K562 (cell line): ENCODE results near the gene ROMO1. TPM values are rescaled to one million over a fixed set of nuclear protein-coding genes. Genes with fewer than 3 reads are reported as not detected.

ENCODE experiments used
- FOXP1 ChIP-seq: sonication (generic); formaldehyde crosslinking; IDR thresholded peaks from 2 replicates; pipeline ENCODE4 v1.8.0; 2022; ENCODE audit warnings: mild to moderate bottlenecking, missing genetic modification reagents
- GATAD2A ChIP-seq: fragments of 450-650 bp; IDR thresholded peaks from 2 replicates; pipeline ENCODE4 v1.6.1; 2017
- HDAC6 ChIP-seq: IDR thresholded peaks from 2 replicates; pipeline ENCODE4 v1.6.1; 2012; ENCODE audit warnings: low read depth, mild to moderate bottlenecking, control low read depth, inconsistent platforms, low read length, moderate library complexity
- KDM2B ChIP-seq: fragments of 250-450 bp; sonication (Bioruptor Pico); IDR thresholded peaks from 2 replicates; pipeline ENCODE4 v1.8.0; 2021; ENCODE audit warnings: mild to moderate bottlenecking, moderate library complexity
- LARP7 ChIP-seq: fragments of 450-650 bp; IDR thresholded peaks from 2 replicates; pipeline ENCODE4 v1.6.1; 2016
- MTF1 ChIP-seq: fragments of 250-450 bp; sonication (Bioruptor Pico); IDR thresholded peaks from 2 replicates; pipeline ENCODE4 v1.9.0; 2021; ENCODE audit warnings: moderate library complexity, mild to moderate bottlenecking, inconsistent platforms, borderline replicate concordance
- OTX1 ChIP-seq: fragments of 450-650 bp; formaldehyde crosslinking; IDR thresholded peaks from 2 replicates; pipeline ENCODE4 v1.4.0; 2022; ENCODE audit warnings: mild to moderate bottlenecking
- PHF8 ChIP-seq: fragments of 200-600 bp; sonication (generic); IDR thresholded peaks from 2 replicates; pipeline ENCODE4 v1.6.1; 2012; ENCODE audit warnings: mixed run types, mild to moderate bottlenecking, inconsistent platforms, low read length, moderate library complexity, borderline replicate concordance
- POLR2A ChIP-seq: fragments of 450-650 bp; conservative IDR thresholded peaks from 2 replicates; pipeline ENCODE4 v1.6.1; 2016
- POLR2AphosphoS2 ChIP-seq: IDR thresholded peaks from 2 replicates; pipeline ENCODE4 v1.6.1; 2012; ENCODE audit warnings: low read length, improper control_type of control experiment
- U2AF2 ChIP-seq: fragments of 200-400 bp; formaldehyde crosslinking; optimal IDR thresholded peaks from 2 replicates; pipeline ENCODE3; 2017; ENCODE audit warnings: low read depth, mild to moderate bottlenecking, low read length
- ZNF224 ChIP-seq: sonication (generic); formaldehyde crosslinking; IDR thresholded peaks from 2 replicates; pipeline ENCODE4 v1.8.0; 2022; ENCODE audit warnings: mild to moderate bottlenecking, missing genetic modification reagents
- ZNF24 ChIP-seq: fragments of 450-650 bp; IDR thresholded peaks from 2 replicates; pipeline ENCODE4 v1.6.1; 2016
- ZNF76 ChIP-seq: fragments of 250-450 bp; sonication (Bioruptor Pico); IDR thresholded peaks from 2 replicates; pipeline ENCODE4 v1.4.0; 2020; ENCODE audit warnings: mild to moderate bottlenecking, moderate library complexity, borderline replicate concordance
- polyA plus RNA-seq, 8 experiments: library from polyadenylated mRNA; depleted of rRNA in 4 of 8; stranded (reverse) in 5 of 8; unstranded in 3 of 8; fragments of >200 nt; fragmentation: Nextera tagmentation in 2 of 8; fragmentation: Illumina TruSeq in 1 of 8; extraction: Ambion mirVana in 2 of 8; extraction: Trizol in 1 of 8; gene quantifications; 2 replicates each; pipeline versions ENCODE4 v1.2.1 to v1.2.3, GENCODE V29; 2011 to 2014; ENCODE audit warnings: inconsistent platforms in 1 of 8, missing spikeins in 1 of 8
- total RNA-seq, 7 experiments: library from RNA; depleted of rRNA in 6 of 7; stranded (reverse); fragments of >200 nt in 6 of 7; fragmentation: Illumina TruSeq in 2 of 7; extraction: Trizol in 2 of 7; gene quantifications; 2 replicates each; pipeline versions ENCODE4 v1.2.1 to v1.2.3, GENCODE V29; 2011 to 2021; ENCODE audit warnings: low replicate concordance in 1 of 7
- TF ChIP-seq, protein P1 (sequence below): fragments of 250-450 bp; sonication (Bioruptor Pico); IDR thresholded peaks from 2 replicates; pipeline ENCODE4 v1.4.0; 2020; ENCODE audit warnings: borderline replicate concordance
- TF ChIP-seq, protein P2 (sequence below): sonication (generic); formaldehyde crosslinking; IDR thresholded peaks from 2 replicates; pipeline ENCODE4 v1.8.0; 2022; ENCODE audit warnings: mild to moderate bottlenecking, missing genetic modification reagents
- TF ChIP-seq, protein P3 (sequence below): fragments of 450-650 bp; IDR thresholded peaks from 2 replicates; pipeline ENCODE4 v1.6.1; 2016; ENCODE audit warnings: low read depth, mild to moderate bottlenecking, moderate library complexity
- TF ChIP-seq, protein P4 (sequence below): IDR thresholded peaks from 2 replicates; pipeline ENCODE4 v1.6.1; 2011; ENCODE audit warnings: borderline replicate concordance, low read depth, mild to moderate bottlenecking, moderate library complexity, low read length; ENCODE audit not compliant: insufficient read depth, poor library complexity, severe bottlenecking
- TF ChIP-seq, protein P5 (sequence below): fragments of 250-450 bp; sonication (Bioruptor Pico); IDR thresholded peaks from 2 replicates; pipeline ENCODE4 v1.5.0; 2021

Gene ROMO1
- total and polyA plus RNA-seq, 9 of the 15 experiments (the other 6 are each of a cell fraction or from before 2014, with no cell fraction given): 31.8 to 741 (median 226) TPM

DNA sequence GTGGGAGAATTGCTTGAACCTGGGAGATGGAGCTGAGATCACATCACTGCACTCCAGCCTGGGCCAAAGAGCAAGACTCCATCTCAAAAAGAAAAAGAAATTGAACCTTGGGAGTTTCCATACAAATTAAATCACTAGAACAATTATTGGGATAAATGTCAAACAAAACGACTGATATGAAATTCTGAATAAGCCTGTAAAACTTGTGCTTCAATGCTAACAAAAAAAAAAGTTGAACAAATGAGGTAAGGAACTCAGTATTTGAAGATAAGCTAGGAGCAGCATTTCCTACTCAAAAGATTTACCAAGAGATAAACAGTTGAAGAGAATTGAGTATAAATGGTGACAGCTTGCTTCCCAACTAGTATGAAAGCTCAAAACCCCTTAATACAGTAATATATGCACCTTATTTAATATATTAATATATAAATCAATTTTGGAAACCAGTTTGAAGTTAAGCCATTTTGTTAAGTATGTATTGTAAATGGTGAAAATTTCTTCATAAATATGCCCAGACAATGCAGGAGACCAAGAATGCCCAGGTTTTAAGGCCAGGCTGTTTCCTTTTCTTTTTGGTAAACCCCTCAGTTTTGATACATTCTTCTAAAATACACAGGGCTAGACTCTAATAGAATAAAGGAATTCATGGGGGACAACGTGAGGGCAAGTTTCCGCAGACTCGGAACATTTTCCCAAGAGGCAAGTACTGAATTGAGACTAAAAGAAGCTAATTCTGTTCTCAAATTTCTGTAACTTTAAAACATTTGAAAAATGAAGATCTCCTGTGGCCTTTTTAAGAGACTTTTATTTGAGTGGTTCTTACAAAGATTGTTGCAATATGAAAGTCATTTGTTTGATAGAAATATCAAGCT is 3.9 kb downstream of the ROMO1 start (continued):
- TF ChIP-seq, protein P1, sequence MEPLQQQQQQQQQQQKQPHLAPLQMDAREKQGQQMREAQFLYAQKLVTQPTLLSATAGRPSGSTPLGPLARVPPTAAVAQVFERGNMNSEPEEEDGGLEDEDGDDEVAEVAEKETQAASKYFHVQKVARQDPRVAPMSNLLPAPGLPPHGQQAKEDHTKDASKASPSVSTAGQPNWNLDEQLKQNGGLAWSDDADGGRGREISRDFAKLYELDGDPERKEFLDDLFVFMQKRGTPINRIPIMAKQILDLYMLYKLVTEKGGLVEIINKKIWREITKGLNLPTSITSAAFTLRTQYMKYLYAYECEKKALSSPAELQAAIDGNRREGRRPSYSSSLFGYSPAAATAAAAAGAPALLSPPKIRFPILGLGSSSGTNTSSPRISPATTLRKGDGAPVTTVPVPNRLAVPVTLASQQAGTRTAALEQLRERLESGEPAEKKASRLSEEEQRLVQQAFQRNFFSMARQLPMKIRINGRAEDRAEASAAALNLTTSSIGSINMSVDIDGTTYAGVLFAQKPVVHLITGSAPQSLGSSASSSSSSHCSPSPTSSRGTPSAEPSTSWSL: no peak
- TF ChIP-seq, protein P2, sequence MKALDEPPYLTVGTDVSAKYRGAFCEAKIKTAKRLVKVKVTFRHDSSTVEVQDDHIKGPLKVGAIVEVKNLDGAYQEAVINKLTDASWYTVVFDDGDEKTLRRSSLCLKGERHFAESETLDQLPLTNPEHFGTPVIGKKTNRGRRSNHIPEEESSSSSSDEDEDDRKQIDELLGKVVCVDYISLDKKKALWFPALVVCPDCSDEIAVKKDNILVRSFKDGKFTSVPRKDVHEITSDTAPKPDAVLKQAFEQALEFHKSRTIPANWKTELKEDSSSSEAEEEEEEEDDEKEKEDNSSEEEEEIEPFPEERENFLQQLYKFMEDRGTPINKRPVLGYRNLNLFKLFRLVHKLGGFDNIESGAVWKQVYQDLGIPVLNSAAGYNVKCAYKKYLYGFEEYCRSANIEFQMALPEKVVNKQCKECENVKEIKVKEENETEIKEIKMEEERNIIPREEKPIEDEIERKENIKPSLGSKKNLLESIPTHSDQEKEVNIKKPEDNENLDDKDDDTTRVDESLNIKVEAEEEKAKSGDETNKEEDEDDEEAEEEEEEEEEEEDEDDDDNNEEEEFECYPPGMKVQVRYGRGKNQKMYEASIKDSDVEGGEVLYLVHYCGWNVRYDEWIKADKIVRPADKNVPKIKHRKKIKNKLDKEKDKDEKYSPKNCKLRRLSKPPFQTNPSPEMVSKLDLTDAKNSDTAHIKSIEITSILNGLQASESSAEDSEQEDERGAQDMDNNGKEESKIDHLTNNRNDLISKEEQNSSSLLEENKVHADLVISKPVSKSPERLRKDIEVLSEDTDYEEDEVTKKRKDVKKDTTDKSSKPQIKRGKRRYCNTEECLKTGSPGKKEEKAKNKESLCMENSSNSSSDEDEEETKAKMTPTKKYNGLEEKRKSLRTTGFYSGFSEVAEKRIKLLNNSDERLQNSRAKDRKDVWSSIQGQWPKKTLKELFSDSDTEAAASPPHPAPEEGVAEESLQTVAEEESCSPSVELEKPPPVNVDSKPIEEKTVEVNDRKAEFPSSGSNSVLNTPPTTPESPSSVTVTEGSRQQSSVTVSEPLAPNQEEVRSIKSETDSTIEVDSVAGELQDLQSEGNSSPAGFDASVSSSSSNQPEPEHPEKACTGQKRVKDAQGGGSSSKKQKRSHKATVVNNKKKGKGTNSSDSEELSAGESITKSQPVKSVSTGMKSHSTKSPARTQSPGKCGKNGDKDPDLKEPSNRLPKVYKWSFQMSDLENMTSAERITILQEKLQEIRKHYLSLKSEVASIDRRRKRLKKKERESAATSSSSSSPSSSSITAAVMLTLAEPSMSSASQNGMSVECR: no peak
- TF ChIP-seq PHF8 (no peak), FOXP1 (no peak), U2AF2 (no peak), GATAD2A (no peak), LARP7 (no peak), POLR2A (peak; percentile 50), HDAC6 (no peak), MTF1 (CRISPR knock-in tag) (no peak), ZNF76 (CRISPR knock-in tag) (no peak), KDM2B (CRISPR knock-in tag) (no peak), ZNF24 (peak; percentile 14; the same call in 1 of the 2 replicates), OTX1 (no peak), POLR2AphosphoS2 (0 out of 2 replicates have a peak, but pooled peaks have one; percentile 29), ZNF224 (CRISPR knock-in tag) (no peak)
- TF ChIP-seq, protein P3, sequence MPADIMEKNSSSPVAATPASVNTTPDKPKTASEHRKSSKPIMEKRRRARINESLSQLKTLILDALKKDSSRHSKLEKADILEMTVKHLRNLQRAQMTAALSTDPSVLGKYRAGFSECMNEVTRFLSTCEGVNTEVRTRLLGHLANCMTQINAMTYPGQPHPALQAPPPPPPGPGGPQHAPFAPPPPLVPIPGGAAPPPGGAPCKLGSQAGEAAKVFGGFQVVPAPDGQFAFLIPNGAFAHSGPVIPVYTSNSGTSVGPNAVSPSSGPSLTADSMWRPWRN: no peak
- TF ChIP-seq, protein P4, sequence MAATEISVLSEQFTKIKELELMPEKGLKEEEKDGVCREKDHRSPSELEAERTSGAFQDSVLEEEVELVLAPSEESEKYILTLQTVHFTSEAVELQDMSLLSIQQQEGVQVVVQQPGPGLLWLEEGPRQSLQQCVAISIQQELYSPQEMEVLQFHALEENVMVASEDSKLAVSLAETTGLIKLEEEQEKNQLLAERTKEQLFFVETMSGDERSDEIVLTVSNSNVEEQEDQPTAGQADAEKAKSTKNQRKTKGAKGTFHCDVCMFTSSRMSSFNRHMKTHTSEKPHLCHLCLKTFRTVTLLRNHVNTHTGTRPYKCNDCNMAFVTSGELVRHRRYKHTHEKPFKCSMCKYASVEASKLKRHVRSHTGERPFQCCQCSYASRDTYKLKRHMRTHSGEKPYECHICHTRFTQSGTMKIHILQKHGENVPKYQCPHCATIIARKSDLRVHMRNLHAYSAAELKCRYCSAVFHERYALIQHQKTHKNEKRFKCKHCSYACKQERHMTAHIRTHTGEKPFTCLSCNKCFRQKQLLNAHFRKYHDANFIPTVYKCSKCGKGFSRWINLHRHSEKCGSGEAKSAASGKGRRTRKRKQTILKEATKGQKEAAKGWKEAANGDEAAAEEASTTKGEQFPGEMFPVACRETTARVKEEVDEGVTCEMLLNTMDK: no peak
- TF ChIP-seq, protein P5, sequence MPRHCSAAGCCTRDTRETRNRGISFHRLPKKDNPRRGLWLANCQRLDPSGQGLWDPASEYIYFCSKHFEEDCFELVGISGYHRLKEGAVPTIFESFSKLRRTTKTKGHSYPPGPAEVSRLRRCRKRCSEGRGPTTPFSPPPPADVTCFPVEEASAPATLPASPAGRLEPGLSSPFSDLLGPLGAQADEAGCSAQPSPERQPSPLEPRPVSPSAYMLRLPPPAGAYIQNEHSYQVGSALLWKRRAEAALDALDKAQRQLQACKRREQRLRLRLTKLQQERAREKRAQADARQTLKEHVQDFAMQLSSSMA (CRISPR knock-in tag): no peak
